Neural progenitor cell (in vitro differentiated cells): ENCODE data around the gene YBEY.

ENCODE experiments used
- CTCF ChIP-seq: fragments of 200-600 bp; sonication (generic); IDR thresholded peaks from 2 replicates; pipeline ENCODE4 v1.5.1; 2017; ENCODE audit warnings: antibody characterized with exemption, mild to moderate bottlenecking
- EZH2 ChIP-seq: fragments of 200-600 bp; sonication (generic); IDR thresholded peaks from 2 replicates; pipeline ENCODE4 v1.6.1; 2017; ENCODE audit warnings: antibody characterized with exemption, mild to moderate bottlenecking, moderate library complexity

GRCh38 chr21:46323227-46323709 lies 37.1 kb downstream of the YBEY start:
- TF ChIP-seq CTCF, result no peak
- TF ChIP-seq EZH2, result no peak
